SJCRH30 (cell line): ENCODE data around the gene SLC26A9. TPM values are rescaled to one million over a fixed set of nuclear protein-coding genes. Genes with fewer than 3 reads are reported as not detected.

Experiments used
- DNase-seq, 2 experiments: peaks; one replicate each; pipeline ENCODE4 v3.0.0-alpha.2; 2015 to 2020
- H3K27ac ChIP-seq: fragments of 250-450 bp; sonication (Bioruptor Pico); 2 replicates; pipeline ENCODE4 v1.5.1; 2020; ENCODE audit warnings: mild to moderate bottlenecking, moderate library complexity
- H3K27me3 ChIP-seq: fragments of 250-450 bp; sonication (Bioruptor Pico); 2 replicates; pipeline ENCODE4 v1.5.1; 2020; ENCODE audit warnings: mild to moderate bottlenecking, moderate library complexity
- H3K36me3 ChIP-seq: fragments of 250-450 bp; sonication (Bioruptor Pico); 2 replicates; pipeline ENCODE4 v1.5.1; 2020; ENCODE audit warnings: mild to moderate bottlenecking, moderate library complexity
- H3K4me1 ChIP-seq: fragments of 250-450 bp; sonication (Bioruptor Pico); 2 replicates; pipeline ENCODE4 v1.5.1; 2020; ENCODE audit warnings: mild to moderate bottlenecking, moderate library complexity
- H3K4me3 ChIP-seq: fragments of 250-450 bp; sonication (Bioruptor Pico); 2 replicates; pipeline ENCODE4 v1.5.1; 2020; ENCODE audit warnings: mild to moderate bottlenecking, moderate library complexity
- H3K9me3 ChIP-seq: fragments of 250-450 bp; sonication (Bioruptor Pico); replicated peaks from 2 replicates; pipeline ENCODE4 v1.5.1; 2020; ENCODE audit warnings: mild to moderate bottlenecking, moderate library complexity
- total RNA-seq: library from RNA; depleted of rRNA; stranded (reverse); fragments of >200 nt; shearing (Covaris generic); gene quantifications from 2 replicates; pipeline ENCODE4 v1.2.3, GENCODE V29; 2014

Gene SLC26A9
- total RNA-seq, 1 experiment from 2014 or later = 0.30 TPM

GRCh38 chr1:205930195-205930577, 13.1 kb downstream of the SLC26A9 start:
- H3K36me3 ChIP-seq = no peaks in the 10 kb centered on the region
- DNase-seq = no peak
- H3K9me3 ChIP-seq = no peaks in the 10 kb centered on the region

GRCh38 chr1:205929496-205930194, 13.6 kb downstream of the SLC26A9 start:
- H3K4me3 ChIP-seq = no peak overlapping the region
- 0 out of 2 replicates have a peak, but pooled peaks cover 3% of the 10 kb centered on the region for H3K27me3 ChIP-seq
- H3K36me3 ChIP-seq = no peaks in the 10 kb centered on the region
- peaks cover 25% of the 10 kb centered on the region for H3K4me1 ChIP-seq
- H3K27ac ChIP-seq = no peak overlapping the region
- DNase-seq = no peak
- H3K9me3 ChIP-seq = no peaks in the 10 kb centered on the region

More at GRCh38 chr1:205930195-205930577, 13.1 kb downstream of the SLC26A9 start:
- no peak overlapping the region for H3K4me3 ChIP-seq
- 0 out of 2 replicates have a peak, but pooled peaks cover 6% of the 10 kb centered on the region for H3K27me3 ChIP-seq
- H3K27ac ChIP-seq = no peak overlapping the region
- peaks cover 19% of the 10 kb centered on the region for H3K4me1 ChIP-seq

GRCh38 chr1:205928317-205928716, 14.9 kb downstream of the SLC26A9 start:
- H3K9me3 ChIP-seq = no peaks in the 10 kb centered on the region
- no peak overlapping the region for H3K27ac ChIP-seq
- DNase-seq = no peak
- peaks cover 26% of the 10 kb centered on the region for H3K4me1 ChIP-seq
- H3K4me3 ChIP-seq = no peak overlapping the region
- no peaks in the 10 kb centered on the region for H3K36me3 ChIP-seq
- H3K27me3 ChIP-seq = no peaks in the 10 kb centered on the region

- H3K4me1 ChIP-seq = peaks cover 26% of the 10 kb centered on the region
- no peak overlapping the region for H3K4me3 ChIP-seq
- H3K27ac ChIP-seq = no peak overlapping the region
- DNase-seq = no peak
- H3K36me3 ChIP-seq = no peaks in the 10 kb centered on the region
- no peaks in the 10 kb centered on the region for H3K9me3 ChIP-seq
- no peaks in the 10 kb centered on the region for H3K27me3 ChIP-seq
Measured at GRCh38 chr1:205927676-205928075, 15.6 kb downstream of the SLC26A9 start.

- Histone ChIP-seq H3K4me3 (no peak overlapping the region), H3K27ac (peak overlapping the region; percentile 91), H3K27me3 (no peaks in the 10 kb centered on the region), H3K4me1 (peaks cover 26% of the 10 kb centered on the region), H3K9me3 (no peaks in the 10 kb centered on the region), H3K36me3 (no peaks in the 10 kb centered on the region)
- no peak for DNase-seq
Measured at GRCh38 chr1:205927247-205927646, 16.0 kb downstream of the SLC26A9 start.

GRCh38 chr1:205926636-205927035, 16.6 kb downstream of the SLC26A9 start:
- no peak for DNase-seq
- H3K36me3 ChIP-seq = no peaks in the 10 kb centered on the region
- peaks cover 26% of the 10 kb centered on the region for H3K4me1 ChIP-seq
- peak overlapping the region; percentile 91 for H3K27ac ChIP-seq
- H3K4me3 ChIP-seq = no peak overlapping the region
- H3K27me3 ChIP-seq = no peaks in the 10 kb centered on the region
- no peaks in the 10 kb centered on the region for H3K9me3 ChIP-seq

- Histone ChIP-seq H3K27ac (peak overlapping the region; percentile 91), H3K9me3 (no peaks in the 10 kb centered on the region), H3K4me3 (no peak overlapping the region), H3K27me3 (no peaks in the 10 kb centered on the region), H3K4me1 (peaks cover 26% of the 10 kb centered on the region), H3K36me3 (no peaks in the 10 kb centered on the region)
- peak; percentile 46 to 69 for DNase-seq
Measured at GRCh38 chr1:205926213-205926612, 17.0 kb downstream of the SLC26A9 start.

GRCh38 chr1:205925736-205926135, 17.5 kb downstream of the SLC26A9 start:
- H3K4me1 ChIP-seq = peaks cover 26% of the 10 kb centered on the region
- DNase-seq = peak; percentile 87 to 93
- no peaks in the 10 kb centered on the region for H3K27me3 ChIP-seq
- H3K27ac ChIP-seq = peak overlapping the region; percentile 91
- no peak overlapping the region for H3K4me3 ChIP-seq
- H3K36me3 ChIP-seq = no peaks in the 10 kb centered on the region
- no peaks in the 10 kb centered on the region for H3K9me3 ChIP-seq

- H3K4me1 ChIP-seq = peaks cover 34% of the 10 kb centered on the region
- no peak for DNase-seq
Measured at GRCh38 chr1:205924460-205924790, 18.8 kb downstream of the SLC26A9 start.

GRCh38 chr1:205923651-205924459, 19.4 kb downstream of the SLC26A9 start:
- Histone ChIP-seq H3K27ac (no peak overlapping the region), H3K4me1 (peaks cover 34% of the 10 kb centered on the region), H3K27me3 (no peaks in the 10 kb centered on the region), H3K36me3 (no peaks in the 10 kb centered on the region), H3K4me3 (no peak overlapping the region), H3K9me3 (no peaks in the 10 kb centered on the region)
- no peak for DNase-seq

More at GRCh38 chr1:205924460-205924790, 18.8 kb downstream of the SLC26A9 start:
- H3K9me3 ChIP-seq = no peaks in the 10 kb centered on the region
- no peaks in the 10 kb centered on the region for H3K27me3 ChIP-seq
- peak overlapping the region; percentile 91 for H3K27ac ChIP-seq
- H3K4me3 ChIP-seq = no peak overlapping the region
- H3K36me3 ChIP-seq = no peaks in the 10 kb centered on the region

- DNase-seq = no peak
- Histone ChIP-seq H3K27ac (no peak overlapping the region), H3K9me3 (no peaks in the 10 kb centered on the region), H3K4me1 (peaks cover 34% of the 10 kb centered on the region), H3K27me3 (no peaks in the 10 kb centered on the region), H3K4me3 (no peak overlapping the region), H3K36me3 (no peaks in the 10 kb centered on the region)
Measured at GRCh38 chr1:205922806-205923205, 20.4 kb downstream of the SLC26A9 start.

- no peak for DNase-seq
- H3K4me1 ChIP-seq = peaks cover 34% of the 10 kb centered on the region
- H3K9me3 ChIP-seq = no peaks in the 10 kb centered on the region
- H3K36me3 ChIP-seq = no peaks in the 10 kb centered on the region
- H3K27me3 ChIP-seq = no peaks in the 10 kb centered on the region
- H3K4me3 ChIP-seq = no peak overlapping the region
- no peak overlapping the region for H3K27ac ChIP-seq
Measured at GRCh38 chr1:205922314-205922713, 20.9 kb downstream of the SLC26A9 start.

- no peak overlapping the region for H3K27ac ChIP-seq
- peaks cover 27% of the 10 kb centered on the region for H3K4me1 ChIP-seq
- H3K36me3 ChIP-seq = no peaks in the 10 kb centered on the region
- no peak for DNase-seq
- H3K27me3 ChIP-seq = no peaks in the 10 kb centered on the region
- no peak overlapping the region for H3K4me3 ChIP-seq
- H3K9me3 ChIP-seq = no peaks in the 10 kb centered on the region
Measured at GRCh38 chr1:205921570-205921909, 21.7 kb downstream of the SLC26A9 start.

- no peaks in the 10 kb centered on the region for H3K27me3 ChIP-seq
- H3K4me3 ChIP-seq = no peak overlapping the region
- peaks cover 21% of the 10 kb centered on the region for H3K4me1 ChIP-seq
- DNase-seq = no peak
- H3K36me3 ChIP-seq = no peaks in the 10 kb centered on the region
- no peaks in the 10 kb centered on the region for H3K9me3 ChIP-seq
- no peak overlapping the region for H3K27ac ChIP-seq
Measured at GRCh38 chr1:205920861-205921569, 22.2 kb downstream of the SLC26A9 start.

- no peak overlapping the region for H3K4me3 ChIP-seq
- peak; percentile 30 to 55 for DNase-seq
- no peaks in the 10 kb centered on the region for H3K9me3 ChIP-seq
- no peak overlapping the region for H3K27ac ChIP-seq
- H3K4me1 ChIP-seq = peaks cover 15% of the 10 kb centered on the region
- H3K27me3 ChIP-seq = no peaks in the 10 kb centered on the region
- H3K36me3 ChIP-seq = no peaks in the 10 kb centered on the region
Measured at GRCh38 chr1:205920159-205920558, 23.1 kb downstream of the SLC26A9 start.
